ENCODE measurements around the gene LRMDA.

LRMDA gene

DNA sequence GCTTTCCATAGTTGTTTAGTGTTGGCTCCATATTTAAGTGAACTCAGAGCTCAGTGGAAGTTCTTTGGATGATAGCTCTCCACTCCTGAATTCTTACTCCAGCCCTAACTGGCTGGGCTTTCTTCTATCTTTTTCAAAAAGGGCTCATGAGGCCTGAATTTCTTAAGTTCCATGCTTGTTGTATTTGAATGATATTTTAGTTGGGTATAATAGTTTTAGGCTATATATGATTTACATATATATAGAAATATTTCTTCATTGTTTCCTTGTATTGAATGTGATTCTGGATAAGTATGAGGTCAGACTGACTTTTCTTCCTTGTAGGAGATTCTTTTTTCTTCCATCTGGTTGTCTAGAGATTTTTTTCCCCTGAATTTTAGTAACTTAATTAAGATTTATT, 843.5 kb downstream of the LRMDA start:
- DNase-seq (ENCODE audit: low read depth): no peak

DNA sequence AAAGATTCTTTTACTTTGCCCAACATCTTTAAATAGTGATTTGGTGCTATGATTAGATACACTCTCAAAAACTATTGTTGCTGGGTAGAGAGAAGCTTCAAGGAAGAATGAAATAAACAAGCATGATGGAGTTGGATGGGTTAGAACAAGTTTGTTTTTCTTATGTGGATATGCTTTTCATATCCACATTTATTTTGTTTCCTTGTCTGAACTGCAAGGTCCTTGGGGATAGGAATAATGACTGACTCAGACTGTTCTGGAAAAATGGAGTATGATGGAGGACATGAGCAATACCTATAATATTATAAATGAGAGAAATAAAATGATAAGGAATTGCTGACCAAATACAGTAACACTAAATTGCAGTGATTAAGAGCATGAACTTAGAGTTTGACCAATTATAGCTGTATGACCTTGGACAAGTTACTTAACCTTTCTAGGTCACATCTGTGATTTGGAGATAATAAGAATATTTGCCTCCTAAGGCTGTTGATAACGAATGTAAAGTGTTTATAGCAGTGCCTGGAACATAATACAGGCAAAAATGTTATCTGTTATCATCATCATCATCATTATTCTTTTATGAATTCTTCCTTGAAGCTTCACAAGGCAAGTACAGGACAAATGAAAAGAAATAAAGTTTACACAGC, 847.5 kb downstream of the LRMDA start:
- DNase-seq (ENCODE audit: low read depth): no peak

DNA sequence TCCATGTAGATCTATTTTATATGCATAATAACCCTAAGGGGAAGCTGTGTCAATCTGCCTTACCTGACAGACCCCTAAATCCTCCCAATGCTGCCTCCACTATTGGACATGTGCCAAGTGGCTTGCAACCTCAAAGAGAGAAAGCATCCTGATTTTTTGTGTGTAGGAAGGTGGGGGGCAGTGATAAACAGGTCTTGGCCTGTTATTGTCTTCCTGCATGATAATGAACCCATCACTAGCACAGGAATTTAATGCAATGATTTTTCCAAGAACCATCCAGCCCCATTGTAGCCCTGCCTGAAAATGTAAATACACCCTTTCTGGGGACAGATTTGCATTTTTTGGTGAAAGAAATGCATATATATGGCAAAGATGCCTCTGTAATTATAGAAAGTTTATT, 850.2 kb downstream of the LRMDA start:
- no peak for DNase-seq (ENCODE audit: low read depth)

DNA sequence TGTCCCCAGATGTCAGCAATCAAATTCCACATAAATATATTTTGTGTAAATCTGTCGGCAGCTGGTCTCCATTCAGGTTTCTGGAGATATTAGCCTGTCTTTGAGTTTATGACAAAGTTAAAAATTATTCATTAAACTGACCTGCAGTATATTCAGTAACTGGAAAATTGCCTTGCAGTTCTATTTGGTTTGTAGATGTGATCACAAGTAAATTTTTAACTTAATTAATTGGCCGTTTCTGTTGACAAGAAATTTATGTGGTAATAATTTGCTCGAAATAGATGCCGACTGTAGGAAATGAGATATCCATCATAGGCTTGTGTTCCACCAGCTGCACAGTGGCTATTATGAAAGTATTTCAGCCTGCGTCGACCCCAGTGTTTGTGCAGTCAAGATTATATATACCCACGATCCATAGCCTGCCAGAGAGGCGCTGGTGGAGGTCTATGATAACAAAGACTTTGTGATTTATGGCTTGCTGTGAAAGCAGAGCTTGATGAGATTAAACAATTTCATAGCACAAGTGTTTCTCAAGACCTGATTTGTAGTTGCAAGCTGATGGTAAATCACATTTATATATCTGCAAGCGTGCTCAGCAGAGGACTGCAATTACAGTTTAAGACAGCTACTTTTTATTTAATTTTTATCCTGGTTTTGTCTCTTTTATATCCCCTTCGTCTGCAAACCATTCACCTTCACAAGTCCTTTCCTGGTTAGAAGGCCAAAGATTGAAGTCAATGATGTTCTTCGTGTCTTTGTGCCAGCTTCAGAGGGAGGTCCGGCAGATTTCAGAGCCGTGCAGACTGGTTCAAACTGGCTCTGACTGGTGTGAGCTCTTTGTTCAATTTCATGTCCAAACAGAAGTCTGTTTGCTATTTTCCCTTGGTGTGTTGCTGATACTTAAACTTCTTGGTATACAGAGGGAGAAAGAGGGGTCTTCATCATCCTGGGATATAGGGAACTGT, 850.9 kb downstream of the LRMDA start:
- DNase-seq (ENCODE audit: low read depth): no peak

DNA sequence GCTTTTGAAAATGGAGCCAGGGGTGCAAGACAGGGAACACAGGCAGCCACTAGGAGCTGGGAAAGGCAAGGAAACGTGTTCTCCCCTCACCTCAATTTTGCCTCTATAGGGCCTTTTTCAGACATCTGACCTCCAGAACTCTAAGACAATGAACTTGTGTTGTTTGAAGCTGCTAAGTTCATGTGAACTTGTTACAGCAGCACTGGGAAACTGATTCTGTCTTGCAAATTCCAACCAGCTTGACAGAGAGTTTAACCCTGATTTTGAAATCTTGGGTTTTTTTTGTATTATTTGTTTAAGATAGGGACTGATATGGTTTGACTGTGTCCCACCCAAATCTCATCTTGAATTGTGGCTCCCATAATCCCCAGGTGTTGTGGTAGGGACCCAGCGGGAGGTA, 852.9 kb downstream of the LRMDA start:
- DNase-seq (ENCODE audit: low read depth): no peak

DNA sequence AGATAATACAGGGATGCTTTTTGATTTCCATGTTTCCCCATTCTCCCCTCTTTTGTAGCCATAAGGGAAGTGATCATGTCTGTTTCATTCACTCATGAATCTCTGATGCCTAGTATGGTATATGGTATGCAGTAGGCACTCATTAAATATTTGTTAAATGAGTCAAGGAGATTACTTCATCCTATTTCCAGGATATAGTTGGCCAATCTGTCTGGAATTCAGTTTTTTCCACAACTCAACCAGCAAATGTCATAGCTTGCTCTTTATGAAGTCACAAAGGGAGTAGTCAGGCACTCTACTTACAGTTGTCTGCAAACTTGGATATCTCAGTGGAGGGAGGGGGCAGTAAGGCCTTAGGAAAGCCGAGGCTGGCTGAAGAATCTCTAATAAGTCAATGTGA, 853.6 kb downstream of the LRMDA start:
- DNase-seq (ENCODE audit: low read depth): peak; percentile 73

DNA sequence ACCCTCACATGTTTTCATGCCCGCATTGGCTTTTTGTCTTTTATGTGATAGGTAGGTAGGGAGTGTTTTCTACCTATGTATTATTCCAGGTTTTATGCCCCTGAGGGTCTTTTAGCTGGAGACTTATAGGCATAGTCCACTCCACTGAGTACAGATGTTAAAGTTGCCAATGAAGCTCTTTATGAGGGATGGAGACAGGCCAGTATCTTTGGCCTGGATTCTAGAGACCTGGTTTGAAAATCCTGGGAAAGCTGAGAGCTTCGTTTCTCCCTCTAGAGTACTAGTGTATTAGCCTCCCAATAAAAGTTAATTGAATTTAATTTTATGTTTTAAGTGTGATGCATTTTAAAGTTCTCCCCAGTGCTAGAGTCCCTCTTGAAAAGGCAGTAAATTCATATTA, 854.1 kb downstream of the LRMDA start:
- no peak for DNase-seq (ENCODE audit: low read depth)

DNA sequence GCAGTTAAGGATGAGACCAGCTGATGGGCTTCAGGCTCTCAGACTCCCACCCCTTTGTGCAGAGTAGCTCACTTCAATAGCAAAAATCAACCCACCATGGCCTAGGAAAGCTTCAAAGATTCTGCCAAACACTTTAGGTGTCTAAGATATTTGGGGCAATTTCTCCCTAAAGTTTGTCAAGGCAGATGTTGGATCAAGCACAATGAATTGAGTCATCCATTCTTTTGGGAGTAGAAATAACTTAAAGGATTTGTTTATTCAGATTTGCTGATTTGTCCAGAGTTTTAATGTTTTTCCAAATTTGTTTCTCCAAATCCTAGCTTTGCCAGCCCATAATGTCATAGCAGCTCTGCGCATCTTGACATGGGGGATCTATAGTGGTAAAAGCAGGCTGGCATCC, 855.1 kb downstream of the LRMDA start:
- no peak for DNase-seq (ENCODE audit: low read depth)

DNA sequence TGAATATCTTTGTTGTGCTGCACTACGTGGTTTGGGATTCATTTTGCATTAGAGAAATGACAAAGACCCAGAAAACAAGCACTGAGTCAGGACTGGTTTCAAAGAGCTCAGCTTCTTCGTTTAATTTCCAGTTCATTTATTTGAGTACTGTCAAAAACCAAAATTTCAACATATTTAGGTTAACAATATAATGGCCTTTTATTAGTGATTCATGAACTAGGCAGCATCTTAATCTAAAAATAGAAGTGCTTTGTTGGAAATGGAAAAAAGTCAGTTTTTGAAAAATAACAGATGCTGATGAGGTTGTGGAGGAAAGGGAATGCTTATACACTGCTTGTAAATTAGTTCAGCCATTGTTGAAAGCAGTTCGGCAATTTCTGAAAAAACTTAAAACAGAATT, 856.4 kb downstream of the LRMDA start:
- DNase-seq (ENCODE audit: low read depth): no peak

DNA sequence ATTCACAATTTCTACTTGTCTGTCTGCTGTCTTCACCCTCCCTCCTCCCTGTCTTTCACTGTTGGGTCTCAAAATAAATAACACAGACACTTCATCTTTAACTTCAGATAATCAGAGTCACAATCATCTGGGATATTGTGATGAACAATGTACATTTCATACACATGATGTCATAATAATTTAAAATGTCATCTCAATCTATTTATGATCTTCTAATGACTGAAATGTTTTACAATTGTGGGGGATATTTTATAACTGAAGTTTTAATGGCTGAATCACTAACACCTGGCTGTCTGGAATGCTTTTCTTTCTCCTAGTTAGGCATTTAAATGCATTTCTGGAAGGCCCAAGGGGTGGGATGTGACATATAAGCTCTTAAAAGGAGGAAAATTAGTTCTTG, 859.8 kb downstream of the LRMDA start:
- DNase-seq (ENCODE audit: low read depth): no peak

DNA sequence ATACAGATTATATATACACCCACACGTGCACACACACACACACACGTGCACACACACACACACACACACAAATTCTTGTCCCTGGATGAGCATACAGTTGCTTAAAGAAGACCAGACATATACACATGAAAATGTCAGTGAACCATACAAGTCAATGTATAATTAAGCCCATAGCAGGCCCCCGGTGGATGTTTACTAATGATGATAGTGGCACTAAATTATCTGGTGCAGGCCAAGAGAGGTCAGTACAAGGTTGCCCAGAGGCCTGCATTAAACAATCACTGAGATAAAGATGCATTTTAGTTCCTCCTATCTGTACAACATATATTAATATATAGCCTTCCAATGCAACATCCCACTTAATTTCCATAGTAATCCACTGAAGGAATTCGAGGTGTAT, 860.5 kb downstream of the LRMDA start:
- no peak for DNase-seq (ENCODE audit: low read depth)

DNA sequence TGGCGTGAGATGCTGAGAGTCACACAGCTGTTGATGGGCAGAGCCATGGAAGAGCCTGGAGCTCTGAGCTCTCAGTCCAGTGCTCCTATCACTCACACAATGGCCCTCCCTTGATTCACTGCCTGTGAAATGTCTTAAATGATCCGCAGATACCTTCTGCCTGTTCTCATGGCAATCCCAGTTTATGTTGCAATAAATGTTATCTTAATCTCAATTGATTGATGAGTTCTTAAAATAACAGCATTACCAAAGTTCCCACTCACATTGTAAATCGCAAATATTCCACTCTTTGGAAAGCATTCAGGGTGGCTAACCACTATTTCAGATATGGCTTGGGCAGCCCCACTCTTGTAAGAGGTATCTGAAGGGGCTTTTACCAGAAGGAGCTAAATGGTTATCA, 865.5 kb downstream of the LRMDA start:
- no peak for DNase-seq (ENCODE audit: low read depth)

DNA sequence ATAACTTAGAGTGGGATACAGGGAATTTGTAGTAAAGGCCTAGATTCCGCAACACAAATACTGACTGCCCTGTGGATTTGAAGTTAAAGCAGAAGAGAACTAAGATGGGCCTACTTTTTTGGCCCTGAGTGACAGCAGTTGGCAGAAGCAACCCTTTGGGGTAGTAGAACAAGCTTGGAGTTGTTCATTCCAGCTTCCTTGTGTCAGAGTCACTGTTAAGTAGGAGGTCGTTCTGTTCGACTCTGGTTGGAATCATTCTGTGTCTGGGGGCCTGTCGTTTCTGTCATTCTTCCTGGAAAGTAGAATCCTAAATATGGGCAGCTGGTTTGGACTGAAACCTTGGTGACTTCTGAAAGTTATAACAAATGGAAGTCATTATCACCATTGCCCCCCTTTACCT, 865.9 kb downstream of the LRMDA start:
- DNase-seq (ENCODE audit: low read depth): no peak

DNA sequence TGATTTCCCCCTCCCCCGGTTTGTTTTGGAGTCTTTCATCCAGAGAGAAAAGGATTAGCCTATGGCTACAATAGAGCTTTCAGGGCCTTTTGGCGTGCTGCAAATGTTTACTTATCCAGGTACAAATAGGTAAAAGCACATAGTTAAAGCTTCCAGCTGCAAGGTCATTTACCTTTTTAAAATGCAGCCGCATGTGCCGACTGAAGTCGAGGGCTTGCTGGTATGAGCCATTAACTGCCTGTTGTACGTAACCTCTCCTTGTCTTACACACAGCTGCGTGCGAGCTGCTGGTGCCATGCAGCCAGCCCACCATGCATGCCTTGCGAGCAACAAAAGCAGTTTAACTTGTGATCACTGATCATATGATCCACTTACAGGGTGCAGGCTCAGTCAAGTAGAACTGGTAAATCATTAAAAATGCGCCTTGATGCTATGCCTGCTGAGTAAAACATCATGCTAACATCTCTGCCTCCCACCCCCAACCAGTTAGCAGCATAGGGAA, 866.4 kb downstream of the LRMDA start:
- DNase-seq (ENCODE audit: low read depth): no peak

DNA sequence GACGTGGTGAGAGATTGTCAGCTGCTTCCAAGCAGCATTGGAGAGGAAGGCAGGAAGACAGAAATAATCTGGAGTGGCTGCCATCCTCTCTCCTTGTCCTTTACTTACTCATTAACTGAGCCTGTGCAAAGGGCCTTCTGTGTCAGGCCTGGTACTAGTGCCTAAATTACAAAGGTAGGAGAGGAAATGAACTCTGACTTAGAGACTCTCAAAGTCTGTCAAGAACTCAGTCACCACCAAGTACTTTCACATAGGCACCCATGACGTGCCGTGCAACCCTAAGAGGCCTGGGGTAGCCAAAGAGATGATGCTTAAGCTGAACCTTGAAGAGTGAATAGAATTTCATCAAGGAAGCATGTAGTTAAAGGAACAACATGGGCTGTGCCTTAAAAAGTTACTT, 866.9 kb downstream of the LRMDA start:
- DNase-seq (ENCODE audit: low read depth): no peak

DNA sequence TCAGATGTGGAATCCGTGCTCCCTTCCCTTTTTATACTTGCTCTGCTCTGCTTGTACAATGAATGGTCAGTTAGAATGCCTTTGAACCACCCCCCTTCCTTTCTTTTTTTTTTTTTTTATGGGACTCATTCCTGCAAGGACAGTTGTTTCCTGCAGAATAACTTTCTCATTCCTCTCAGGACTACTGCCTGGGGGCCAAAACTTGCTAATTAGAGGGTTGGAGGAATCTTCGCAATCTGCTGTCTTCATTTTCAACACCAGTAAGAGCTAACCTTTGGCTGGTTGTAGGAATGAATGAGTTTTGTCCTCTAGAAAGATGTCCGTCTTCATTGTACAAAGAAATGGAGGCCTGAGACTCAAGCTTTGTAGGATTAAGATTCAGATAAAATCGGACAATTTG, 868.1 kb downstream of the LRMDA start:
- no peak for DNase-seq (ENCODE audit: low read depth)

DNA sequence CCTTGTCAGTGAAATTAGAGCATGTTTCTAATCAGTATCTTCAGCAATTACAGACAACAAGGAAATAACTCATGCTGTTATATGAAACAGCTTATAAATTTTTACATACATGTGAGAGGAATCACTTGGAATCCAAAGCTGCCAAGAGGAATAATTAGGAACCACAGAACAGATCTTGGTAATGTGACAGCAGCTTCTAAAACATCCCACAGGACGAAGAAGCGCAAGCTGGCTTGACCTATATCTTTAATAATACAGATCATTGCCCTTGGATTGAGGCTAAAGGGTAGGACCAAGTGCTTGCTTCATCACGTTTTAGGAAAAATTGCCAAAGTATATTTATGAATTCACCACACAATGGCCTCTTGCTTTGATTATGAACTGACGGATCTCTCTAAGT, 869.8 kb downstream of the LRMDA start:
- no peak for DNase-seq (ENCODE audit: low read depth)

DNA sequence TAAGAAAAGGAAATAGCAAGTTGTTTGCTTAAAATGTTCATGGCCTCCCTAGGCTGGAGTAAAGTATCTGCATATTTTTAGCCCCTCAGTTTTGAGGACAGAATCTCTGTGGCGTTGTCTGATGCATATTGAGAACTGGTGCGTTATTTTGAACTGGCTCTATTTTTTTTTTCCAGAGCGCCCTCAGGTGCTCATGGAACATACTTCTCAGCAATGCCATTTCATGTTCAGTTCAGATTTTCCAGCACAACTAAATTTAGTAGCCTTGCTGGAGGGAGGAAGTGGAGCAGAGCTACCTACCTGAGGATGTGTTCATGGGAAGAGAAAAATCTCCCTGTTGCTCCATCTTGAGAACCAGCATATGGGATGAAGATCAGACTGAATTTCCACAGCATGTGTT, 870.5 kb downstream of the LRMDA start:
- peak; percentile 4 for DNase-seq (ENCODE audit: low read depth)

DNA sequence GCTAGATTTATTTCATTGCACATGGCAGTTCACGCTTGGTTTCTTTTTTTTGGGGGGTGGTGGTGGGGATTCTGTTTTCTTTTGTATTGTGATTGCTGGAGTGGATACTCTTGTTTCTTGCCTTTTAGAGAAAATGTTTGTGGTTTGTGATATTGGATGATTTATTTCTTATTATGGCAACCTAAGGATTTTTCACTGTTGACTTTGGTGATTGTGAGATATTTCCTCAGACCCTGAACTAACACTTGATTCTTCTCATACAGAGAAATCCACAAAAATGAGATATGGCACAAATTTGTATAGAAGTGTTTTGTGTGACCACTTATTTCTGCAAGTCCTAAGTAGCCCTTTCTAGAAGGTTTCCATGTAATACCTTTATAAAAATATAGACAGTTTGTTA, 871.1 kb downstream of the LRMDA start:
- DNase-seq (ENCODE audit: low read depth): no peak

DNA sequence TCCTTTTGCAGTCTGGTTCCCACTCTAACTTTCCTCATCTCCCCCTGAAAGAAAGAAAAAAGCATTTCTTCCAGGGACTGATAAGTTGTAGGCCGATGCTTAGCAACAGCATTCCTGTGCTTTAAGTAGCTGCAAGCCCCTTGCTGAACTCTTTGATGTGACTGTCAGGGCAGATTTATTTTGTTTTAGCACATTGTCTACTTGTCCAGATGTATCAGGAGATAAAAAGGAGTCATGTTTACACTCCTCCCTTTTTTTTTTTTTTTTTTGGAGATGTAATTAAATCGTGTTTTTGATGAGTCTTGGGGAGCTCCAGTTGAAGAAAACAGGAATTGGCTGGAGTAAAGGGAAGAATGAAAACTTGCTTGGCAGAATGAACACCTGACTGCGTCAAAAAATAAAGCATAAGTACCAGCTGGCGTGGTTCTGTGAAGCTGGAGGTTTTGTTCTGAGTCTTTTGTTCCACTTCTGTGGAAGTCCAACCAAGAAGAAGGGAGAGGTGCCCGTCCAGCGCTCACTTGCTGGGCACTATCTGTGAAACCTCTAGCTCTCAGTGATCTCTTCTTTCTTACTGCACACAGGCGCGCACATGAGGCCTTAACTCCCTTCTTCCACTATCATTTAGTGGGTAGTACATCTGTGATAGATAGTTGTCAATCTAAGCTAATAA, 871.7 kb downstream of the LRMDA start:
- no peak for DNase-seq (ENCODE audit: low read depth)

DNA sequence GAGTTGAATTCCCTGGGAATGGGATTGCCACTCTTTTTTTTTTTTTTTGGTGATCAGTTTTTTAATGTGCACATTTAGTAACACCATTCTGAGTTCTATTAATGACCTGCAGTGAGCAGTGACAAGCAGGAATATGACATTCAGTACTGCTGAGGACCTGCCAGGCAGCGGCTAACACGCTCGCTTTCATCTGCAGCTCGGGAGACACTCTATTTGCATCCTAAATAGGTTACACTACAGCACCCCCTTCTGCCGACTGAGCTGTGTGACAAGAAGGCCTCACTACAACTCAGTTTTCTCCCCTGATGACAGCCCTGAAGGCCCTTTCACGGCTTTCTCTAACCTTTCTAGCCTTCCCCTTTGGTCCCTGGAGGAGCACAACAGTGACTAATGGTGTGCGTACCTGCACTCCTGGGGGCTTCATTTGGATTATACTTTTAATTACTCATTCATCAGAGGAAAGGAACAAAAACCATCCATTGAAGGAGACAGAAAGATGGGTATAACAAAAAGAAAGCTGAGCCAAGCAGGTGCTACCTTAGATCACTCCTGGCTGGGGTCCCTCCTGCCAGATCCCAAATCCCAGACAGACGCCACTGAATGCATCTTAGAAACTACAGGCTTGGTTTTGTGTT, 872.4 kb downstream of the LRMDA start:
- DNase-seq (ENCODE audit: low read depth): peak; percentile 53

DNA sequence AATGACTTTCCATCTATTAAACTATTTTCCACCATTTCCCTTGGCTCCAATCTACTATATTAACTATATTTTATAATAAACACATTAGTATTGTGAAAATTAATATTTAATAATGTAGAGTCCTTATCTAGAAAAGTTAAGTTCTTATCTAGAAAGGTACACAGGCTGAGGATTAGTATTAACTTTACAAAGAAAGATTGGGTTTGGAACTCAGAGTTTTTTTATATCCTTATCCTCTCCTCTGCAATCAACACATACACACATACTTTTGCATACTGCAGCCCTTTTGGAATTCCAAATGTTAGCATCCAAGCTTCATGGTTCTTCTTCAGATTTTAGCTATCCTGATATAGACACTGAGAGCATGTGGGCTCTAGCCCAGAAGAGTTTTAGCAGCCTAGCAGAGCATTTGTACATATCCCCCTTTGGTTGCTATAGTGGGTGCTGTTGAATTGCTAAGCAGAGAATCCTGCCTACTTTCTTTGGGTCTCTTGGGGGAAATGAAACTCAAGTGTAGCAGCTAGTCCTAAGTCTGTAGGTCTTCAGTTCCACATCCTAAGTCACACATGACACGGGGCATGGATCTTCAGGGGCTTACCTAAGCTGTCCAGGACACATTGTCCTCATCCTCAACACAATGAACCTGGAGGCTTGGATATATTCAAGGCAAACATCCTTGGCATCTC, 874.6 kb downstream of the LRMDA start:
- DNase-seq (ENCODE audit: low read depth): no peak

All from ELR (cell line).